CD4-positive, alpha-beta T cell treated with Interleukin-4 for 4 hours (primary cell): ENCODE measurements around the gene DDX54.
"Not testable (repeated sequence)": the region's sequence is repeated elsewhere in the genome, so short reads cannot be mapped to it uniquely, and the experiment has no call there.

ENCODE experiments used
- DNase-seq: peaks from one replicate; pipeline ENCODE4 v3.0.0-alpha.2; 2020

Gene DDX54

DNA sequence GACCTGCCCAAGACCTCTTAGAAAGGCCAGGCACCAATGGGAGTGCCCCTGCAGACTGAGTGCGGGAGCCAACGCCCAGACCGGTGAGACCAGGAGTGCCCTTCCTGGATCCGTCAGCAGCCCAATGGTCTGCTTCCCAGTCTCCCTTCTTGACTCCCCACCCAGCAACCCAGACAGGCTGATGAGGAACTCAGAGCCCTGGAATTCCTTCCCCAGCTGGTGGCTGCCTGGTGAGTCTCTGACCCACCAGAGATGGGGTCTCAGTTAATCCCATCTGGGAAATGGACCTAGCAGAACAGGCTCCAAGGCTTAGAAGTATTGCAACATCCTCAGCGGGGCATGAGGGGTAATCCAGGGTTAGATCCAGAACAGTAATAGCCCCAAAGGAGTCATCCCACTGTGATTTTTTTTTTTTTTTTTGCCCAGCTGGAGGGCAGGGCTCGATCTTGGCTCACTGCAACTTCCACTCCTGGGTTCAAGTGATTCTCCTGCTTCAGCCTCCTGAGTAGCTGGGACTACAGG is 48.2 kb downstream of the DDX54 start:
- no peak for DNase-seq

DNA sequence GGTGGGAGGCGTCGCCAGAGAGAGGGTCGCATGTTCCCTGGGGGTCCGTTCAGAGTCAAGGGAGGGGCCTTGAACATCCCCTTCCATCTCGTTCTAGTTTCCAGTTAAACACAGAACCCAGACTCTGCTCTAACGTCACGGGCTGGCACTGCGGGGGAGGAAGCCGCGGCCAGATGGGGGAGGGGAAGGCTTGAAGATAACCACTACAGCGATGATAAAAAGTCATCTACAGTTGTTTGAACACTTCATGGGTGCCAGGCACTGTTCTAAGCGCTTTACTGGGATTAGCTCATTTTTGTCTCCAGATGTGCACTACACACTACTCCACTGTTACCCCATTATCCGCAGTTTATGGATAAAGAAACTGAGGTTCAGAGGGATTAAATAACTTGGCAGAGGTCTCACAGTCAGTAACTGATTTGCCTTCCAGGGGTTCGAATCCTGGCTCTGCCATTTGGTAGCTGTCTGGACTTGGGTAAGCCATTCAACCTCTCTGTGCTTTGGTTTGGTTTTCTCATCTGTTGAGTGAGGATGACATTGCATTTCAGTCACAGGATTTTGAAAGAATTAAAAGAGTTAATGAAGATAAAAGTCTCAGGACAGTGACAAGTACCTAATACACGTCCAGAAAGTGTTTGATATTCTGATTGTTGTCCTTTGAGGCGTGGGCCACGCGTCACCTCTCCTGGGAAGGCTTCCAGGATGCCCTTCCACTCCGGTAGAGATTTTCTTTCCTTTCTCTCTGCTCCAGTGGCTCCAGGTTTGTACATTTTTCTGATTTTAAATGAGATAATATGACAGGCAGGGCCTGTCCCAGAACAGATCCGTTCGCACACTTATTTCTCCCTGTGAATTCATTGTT is 48.9 kb downstream of the DDX54 start:
- DNase-seq: peak; percentile 14

DNA sequence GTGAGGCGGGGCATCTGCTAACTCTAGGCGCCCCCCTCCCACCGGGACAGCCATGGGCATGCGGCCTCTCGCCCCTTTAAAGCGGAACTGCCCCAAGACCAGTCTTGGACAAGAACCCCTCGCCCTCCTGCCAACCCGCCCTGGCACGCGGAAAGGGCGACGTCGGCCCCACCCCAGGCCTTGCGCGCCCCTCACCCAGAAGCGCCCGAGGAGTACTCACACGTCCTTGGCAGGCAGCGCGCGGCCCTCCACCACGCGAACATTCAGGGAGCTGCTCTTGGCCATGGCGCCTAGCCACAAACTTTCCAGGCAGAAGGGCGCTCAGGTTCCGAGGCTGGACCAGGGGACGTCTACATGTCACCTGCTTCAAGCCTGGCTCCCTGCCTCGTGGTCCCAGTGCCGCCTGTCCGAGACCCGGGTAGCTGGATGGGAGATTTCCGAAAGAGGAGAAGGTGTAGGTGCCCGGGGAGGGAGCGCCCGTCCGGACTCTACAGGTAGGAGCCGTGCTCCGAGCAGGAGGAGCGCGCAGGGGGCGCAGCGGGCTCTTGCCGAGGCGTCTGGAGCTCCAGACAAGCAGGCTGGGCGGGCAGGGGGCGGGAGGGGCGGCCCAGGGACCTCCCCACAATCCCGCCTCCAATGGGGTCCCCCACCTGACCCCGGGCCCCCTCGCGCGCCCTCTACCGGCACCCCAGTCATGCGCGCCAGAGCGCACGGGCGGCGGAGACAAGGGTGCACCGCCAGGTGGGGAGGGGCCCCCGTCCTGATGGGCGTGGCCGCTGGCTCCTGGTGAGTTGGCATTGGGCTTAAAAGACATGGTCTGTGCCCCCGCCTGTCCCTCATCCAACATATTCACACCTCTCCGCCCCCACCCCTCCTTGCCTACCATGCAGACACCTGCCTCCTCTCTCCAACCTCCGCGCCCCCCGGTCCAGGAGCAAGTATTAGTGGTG is 49.8 kb downstream of the DDX54 start, which contains the start of gene RASAL1:
Gene RASAL1, minus strand, starts transcription at position 584 of the 950 bp plus-strand sequence. Its CDS starts 299 bp downstream, at position 285.
- peak; percentile 57 for DNase-seq

DNA sequence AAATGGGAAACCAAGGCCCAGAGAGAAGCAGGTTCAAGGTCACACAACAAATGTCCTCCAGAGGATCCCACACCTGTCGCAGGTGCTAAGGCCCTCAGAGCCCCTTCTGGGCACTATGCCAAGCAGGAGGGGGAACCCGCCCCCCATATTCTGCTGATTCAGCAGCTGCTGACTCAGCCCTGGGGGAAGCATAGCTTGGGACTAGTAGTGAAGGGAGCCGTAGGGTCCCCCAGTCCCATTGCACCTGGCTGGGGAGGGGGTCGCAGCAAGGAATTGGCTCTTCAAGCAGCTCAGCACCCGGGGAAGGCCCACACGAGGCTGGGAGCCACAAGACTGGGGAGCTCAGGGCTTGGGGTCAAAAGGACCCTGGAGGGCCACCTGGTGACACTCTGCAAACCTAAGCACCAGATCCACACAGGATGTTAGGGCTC is 50.7 kb downstream of the DDX54 start:
- DNase-seq: no peak

DNA sequence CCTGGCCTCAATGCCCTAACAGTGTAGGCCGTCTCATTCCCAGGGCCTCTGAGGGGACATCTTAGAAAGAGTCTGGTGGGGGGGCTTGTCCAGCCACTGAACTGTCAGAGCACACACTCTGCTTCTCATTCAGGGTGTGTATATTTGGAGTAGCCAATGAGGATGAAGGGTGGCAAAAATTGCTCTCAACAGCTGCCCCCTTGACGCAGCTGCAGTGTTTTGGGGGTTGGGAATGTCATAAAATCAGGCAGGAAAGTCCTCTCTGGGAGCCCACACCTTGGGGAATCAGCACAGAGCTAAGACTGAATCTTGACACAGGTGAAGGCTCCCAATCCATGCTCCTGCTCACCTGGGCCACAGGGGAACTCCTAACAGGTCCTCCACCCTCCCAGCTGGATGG is 51.2 kb downstream of the DDX54 start:
- no peak for DNase-seq

DNA sequence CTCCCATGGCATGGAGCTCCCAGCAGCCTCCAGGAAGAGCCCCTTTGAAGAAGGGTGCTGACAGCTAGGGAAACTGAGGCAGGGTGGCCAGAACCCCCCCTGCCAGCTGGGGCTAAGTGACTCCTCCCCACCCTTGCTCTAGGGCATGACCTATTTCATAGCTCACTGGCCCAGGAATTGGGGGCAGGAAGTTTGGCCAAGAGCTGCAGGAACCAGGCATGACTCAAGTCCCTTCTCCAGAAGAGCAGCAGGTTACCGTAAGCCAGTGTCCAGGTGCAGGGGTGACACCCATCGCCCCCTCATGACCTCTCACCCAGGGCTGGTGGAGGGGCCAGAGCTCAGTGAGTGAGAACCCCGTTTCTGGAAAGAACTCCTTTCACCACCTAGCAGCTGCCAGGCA is 51.6 kb downstream of the DDX54 start:
- no peak for DNase-seq

DNA sequence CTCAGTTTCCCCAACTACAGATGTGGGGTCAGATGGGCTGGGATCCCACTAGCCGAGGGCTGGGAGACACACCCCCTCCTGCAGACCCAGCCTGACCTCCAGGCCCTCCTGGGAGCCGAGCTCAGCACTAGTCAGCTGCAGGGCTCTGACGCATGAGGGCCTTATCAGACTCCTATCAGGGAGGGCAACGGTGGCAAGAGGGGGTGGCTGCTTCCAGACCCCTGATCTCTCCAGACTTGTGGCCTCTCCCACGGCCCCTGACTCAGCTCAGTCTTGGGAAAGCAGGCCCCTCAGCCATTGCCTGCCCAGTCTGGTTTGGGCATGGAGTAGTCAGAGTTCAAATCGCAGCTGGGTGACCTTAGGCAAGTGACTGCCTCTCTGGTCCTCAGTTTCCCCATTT is 52.2 kb downstream of the DDX54 start:
- no peak for DNase-seq

DNA sequence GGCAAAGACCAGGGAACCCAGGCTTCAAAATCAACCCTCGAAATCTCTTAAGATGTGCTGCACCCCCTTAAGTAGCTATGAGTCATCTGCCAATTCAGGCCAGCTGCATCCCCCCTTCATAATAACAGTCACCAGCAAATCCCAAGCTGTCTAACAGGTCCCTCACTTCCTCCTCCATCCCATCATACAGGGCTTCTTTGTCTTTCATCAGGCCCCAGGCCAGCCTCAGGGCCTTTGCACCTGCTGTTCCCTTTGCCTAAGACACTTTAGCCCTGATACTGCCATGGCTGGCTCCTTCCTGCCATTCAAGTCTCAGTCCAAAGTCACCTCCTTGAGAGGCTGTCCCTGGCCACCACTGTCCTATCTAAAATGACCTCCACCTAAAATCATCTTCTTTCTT is 53.7 kb downstream of the DDX54 start:
- no peak for DNase-seq

DNA sequence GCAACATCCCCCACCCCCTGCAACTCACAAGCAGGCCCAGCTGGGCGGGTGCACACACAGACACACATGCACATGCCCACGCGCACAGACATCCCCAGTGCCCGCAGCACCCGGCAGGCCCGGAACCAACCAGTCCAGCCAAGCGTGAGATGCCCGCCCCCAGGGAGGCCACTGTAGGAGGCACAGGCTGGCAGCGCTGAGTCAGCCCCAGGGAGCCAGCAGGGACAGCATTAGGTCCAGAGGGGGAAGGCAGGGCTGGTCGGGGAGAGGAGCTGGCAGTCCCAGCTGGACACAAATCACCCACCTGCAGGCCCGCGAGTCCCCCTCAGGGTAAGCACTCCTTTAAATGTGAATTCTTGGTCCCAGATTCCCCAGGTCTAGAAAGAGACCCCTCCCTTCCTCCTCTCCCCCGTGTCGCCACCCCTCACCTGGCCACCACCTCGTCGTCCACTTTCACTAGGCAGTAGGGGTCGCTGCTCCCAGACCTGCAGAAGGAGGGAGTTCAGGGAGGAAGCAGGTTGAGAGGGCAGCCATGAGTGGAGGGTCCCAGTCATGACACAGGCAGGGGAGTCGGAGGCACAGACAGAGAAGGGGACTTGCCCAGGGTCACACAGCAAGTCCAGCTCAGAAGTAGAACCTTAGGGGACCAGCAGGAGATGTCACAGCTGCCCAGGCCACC is 54.7 kb downstream of the DDX54 start:
- DNase-seq: no peak

DNA sequence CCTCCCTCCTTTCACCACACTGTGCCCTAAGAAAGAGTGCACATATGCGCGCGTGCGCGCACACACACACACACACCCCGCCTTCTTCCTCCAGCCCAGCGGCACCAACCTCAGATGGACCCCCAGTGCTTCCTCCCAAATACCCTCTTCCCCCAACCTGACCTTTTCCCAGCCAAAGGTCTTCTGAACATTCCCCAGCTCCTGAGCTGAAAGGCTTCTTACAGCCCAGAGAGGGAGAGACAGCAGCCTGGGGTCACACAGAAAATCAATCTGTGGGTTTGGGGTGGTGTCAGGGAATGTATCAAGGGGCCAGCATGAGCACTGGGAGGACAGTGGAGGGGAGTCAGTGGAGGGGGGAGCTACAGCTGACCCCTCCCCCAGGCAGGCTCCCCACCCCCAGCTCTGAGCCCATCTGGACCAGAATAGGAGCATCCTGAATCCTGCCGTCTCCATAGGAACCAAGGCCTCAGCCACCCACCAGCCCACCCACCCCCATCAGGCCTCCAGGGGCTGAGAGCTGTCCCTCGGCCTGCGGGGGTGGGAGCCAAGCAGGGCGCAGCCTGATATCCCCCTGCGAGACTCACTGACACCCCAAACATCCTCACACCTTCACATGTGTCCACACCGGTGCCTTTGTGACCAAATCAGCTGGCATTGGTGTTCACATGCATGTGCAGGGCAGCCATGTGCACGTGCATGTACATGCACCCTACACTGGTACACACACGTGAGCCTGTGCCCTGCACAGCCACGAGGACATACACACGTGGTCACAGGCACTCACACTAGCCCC is 55.4 kb downstream of the DDX54 start:
- DNase-seq: no peak

DNA sequence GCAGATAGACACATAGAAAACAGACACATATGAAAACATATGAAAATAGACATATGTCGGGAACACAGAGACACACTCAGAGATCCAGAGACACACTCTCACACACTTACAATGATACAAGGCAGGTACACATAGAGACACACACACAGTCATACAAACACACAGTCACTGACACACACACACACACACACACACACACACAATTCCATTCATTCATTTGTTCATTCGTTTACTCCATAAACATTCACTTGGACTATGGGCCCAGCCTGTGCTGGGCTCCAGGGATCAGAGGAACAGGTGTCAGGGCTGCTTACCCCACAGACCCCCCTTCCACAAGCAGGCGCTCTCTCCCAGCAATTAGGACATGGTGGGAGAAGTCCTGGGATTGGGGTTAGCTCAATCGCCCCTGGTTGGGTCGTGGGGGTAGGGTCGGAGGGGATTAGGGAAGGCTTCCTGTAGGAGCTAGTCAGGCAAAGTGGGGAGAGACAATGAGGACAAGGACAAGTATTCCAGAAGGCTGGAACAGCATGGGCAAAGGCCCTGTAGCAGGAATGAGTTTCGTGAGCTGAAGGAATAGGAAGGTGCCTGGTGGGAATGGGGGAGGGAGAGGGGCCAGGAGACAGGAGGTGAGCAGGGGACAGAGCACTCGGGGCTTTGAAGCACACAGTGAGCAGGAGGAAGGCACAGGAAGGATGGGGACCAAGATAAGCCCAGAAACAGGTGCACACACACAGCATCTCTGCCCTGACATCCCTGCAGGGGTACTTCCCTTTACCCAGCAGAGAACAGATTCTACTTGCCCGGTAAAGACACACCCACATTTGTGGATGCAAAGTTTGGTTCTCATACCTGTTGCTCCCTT is 56.2 kb downstream of the DDX54 start:
- DNase-seq: no peak

DNA sequence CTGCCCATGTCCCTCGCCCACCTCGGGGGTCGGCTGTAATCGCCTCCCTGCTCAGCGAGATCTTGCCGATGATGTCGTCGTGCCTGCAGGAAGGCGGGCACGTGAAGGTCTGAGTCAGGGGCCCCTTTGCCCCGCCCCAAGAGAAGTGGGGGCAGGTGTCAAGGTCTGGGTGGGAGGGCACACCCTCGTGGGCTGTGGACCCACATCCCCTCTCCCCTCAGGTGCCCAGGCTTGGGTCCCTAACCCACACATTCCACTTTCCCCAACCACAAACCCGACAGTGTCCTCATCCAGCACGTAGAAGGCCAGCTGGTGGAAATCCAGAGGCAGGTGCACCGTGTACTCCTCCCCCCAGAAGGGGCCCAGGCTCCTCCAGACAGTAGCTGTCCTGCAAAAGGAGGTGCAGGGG is 57.5 kb downstream of the DDX54 start:
- no peak for DNase-seq

DNA sequence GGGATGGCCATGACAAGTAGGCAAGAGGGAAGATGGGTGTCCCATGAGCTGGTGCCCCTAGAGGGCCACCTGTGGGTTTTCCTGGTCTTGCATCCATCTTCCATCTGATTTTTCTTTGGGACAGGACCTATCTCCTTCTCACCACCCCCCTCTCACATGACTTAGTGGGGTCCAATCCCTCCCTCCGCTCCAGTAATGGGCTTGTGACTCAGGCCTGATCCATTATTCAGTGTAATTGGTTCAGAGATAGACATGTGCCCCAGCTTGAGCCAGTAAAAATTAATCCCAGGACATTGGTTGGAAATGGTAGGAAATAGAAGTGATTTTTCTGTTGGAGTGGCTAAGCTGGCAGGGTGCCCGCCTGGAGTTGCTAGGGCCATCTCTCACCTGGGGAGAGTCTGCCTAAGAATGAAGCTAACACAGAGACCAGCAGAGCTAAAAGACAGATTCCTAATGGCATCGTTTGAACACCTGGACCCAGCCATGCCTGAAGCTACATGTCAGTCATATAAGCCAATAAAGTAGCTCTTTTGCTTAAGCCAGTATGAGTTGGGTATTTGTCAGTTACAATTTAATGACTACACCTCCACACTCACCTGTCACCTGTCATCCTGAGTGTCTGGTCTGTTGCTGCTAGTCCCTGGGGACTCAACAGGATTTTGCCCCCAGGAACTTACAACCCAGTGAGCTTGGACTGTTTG is 64.5 kb downstream of the DDX54 start:
- DNase-seq: no peak

DNA sequence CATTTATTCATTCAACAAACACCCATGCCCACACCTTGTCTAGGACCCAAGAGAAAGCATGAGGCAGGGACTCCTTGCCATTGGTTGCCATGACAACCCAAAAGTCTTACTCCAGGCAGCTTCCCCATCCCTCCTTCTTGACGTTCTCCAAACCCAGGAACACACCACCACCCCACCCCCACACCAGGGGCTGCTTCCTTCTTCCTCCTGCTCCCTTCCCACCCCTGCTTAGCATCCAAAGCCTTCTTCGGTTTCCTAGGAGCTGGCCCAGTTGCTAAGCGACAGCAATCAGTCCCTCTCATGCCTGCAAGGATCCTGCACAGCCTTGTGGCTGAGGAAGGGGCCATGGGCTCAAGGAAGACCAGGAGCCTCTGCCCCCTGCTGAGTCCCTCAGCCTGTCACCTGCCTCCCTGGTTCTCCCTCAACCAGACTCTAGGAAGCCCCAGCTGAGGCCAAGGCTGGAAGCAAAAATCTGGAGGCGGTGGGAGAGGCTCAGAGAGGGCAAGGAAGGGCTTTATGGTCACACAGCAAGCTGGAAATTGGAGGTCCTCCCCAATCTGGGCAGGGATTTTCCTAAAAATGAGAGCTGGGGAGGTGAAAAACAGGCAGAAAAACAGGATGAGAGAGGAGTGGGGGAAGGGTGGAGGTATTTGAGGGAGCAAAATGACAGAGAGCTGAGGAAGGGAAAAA is 65.2 kb downstream of the DDX54 start:
- no peak for DNase-seq

DNA sequence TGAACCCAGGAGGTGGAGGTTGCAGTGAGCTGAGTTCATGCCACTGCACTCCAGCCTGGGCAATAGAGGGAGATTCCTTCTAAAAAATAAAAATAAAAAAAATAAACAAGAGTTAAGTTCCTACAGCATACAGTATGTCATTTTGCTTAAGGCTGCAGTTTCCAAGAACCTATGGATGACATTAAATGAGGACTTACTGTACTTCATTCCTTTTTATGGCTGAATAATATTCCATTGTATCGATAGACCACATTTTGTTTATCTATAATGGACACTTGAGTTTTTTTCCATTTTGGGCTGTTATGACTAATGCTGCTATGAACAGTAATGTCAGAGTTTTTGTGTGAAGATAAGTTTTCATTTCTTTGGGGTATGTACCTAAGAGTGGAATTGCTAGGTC is 67.1 kb downstream of the DDX54 start:
- no peak for DNase-seq

DNA sequence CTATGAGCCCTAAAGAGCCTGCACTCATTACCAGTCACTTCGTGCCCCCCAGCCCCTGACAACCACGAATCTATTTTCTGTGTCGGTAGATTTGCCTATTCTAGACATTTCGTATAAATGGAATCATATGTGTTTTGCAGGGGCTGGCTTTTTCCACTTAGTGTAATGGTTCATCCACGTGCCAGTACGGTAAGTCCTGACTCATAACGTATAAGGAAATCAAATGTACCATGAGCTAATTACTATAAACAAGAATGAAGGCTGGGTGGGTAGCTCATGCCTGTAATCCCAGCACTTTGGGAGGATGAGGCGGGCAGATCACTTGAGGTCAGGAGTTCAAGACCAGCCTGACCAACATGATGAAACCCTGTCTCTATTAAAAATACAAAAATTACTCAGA is 67.6 kb downstream of the DDX54 start:
- DNase-seq: not testable (repeated sequence)

DNA sequence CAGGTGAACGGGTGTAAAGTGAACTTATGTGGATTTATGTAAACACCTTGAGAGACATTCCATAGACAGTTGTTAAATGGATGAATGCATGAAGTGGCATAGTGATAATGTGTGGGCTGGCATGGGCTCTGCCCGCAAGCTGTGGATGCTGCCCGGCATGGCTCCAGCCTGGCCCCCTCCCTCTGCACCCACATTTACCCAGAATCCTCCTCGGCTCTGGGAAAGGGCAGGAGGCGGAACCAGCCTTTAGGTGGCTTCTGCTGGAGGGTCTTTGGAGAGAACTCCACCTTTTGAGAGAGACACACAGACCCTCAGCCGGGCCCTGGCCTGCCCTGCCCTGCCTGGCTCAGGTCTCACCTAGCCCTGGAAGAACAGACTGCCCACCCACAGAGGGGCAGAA is 68.4 kb downstream of the DDX54 start:
- DNase-seq: no peak

DNA sequence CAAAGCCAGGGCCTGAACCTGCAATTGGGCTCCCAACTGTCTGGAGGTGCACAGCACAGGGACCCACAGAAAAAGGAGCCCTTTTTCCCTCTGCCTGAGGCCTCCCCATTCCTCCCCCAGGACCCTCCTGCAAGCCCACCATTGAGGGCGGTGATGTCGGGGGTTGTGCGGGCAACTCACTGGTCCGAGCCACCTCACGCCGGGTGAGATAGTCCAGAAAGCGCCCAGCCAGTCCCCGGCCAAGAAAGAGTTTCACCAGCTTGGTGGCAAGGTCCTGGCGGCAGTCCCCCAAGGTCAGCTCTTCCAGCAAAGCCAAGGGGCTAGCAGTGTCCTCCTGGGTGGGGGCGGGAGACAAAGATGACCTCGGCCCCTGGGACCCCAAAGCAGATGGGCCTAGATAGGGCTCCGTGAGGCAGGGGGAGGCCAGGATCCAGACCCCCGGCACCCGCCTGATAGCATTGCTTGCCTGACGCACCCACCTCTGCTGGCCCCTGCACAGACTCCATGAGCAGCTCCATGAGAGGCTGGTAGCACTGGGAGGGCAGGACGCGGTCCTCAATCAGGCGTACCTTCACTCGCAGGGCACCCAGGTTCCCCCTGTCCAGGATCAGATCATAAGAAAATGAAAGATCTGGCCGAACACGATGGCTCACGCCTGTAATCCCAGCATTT is 69.7 kb downstream of the DDX54 start:
- no peak for DNase-seq
